Measurements from ENCODE around the gene AKT2.

DNA sequence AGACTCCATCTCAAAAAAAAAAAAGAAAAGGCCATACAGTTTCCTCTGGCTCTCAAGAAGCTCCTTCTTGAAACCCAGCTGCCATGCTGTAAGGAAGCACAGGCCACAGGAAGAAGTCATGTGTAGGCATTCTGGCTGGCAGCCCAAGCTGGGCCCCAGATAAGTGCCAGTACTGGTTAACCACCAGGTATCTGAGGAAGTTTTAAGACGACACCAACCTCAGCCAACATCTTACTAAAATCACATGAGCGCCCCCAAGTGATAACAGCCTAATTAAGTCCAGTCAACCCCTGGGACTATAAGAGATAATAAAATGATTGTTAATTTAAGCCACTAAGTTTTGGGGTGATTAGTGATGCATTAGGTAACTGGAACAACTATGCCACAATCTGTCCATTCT lies 27.4 kb upstream of the AKT2 start:
- TF ChIP-seq, protein P1, sequence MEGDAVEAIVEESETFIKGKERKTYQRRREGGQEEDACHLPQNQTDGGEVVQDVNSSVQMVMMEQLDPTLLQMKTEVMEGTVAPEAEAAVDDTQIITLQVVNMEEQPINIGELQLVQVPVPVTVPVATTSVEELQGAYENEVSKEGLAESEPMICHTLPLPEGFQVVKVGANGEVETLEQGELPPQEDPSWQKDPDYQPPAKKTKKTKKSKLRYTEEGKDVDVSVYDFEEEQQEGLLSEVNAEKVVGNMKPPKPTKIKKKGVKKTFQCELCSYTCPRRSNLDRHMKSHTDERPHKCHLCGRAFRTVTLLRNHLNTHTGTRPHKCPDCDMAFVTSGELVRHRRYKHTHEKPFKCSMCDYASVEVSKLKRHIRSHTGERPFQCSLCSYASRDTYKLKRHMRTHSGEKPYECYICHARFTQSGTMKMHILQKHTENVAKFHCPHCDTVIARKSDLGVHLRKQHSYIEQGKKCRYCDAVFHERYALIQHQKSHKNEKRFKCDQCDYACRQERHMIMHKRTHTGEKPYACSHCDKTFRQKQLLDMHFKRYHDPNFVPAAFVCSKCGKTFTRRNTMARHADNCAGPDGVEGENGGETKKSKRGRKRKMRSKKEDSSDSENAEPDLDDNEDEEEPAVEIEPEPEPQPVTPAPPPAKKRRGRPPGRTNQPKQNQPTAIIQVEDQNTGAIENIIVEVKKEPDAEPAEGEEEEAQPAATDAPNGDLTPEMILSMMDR (IDR thresholded peaks at IDR 0.05) = no peak
- no peak for TF ChIP-seq POLR2A (IDR thresholded peaks at IDR 0.05)
- TF ChIP-seq POLR2AphosphoS5 (IDR thresholded peaks at IDR 0.05) = no peak

Data from breast epithelium (tissue), 3 donors.